Dedifferentiated amniotic fluid mesenchymal stem cell (primary cell): ENCODE results near the gene CA5A.
"Not testable (repeated sequence)": the region's sequence is repeated elsewhere in the genome, so short reads cannot be mapped to it uniquely, and the experiment has no call there.

ENCODE experiments used
- DNase-seq: peaks from one replicate; pipeline ENCODE4 v3.0.0-alpha.2; 2016; ENCODE audit errors: extremely low spot score

Gene CA5A

DNA sequence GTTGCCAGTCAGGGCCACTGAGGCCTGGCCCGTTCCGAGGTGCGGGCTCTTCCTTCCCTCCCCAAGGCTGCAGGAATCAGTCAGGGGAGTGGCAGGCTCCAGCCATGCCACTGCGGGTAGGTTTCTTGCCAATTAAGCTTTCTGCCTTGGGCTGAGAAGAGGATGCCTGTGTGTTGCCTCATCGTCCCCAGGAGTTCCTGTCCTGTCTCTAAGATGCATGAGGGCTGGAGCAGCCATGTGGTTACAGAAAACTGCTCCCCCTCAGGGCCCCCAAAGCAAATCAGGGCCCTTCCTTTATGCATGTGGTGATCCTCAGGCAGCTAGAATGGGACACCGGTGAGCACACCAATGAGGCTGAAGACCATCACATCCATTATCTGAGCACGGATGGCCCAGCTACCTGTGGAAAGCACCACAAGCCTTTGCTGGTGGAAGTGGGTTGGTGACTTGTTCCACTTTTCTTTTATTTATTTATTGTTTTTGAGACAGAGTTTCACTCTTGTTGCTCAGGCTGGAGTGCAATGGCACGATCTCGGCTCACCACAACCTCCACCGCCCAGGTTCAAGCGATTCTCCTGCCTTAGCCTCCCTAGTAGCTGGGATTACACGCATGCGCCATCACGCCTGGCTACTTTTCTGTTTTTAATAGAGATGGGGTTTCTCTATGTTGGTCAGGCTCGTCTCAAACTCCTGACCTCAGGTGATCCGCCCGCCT, 40.0 kb downstream of the CA5A start:
- not testable (repeated sequence) for DNase-seq

GRCh38 chr16:87895641-87896141, 40.6 kb downstream of the CA5A start:
- DNase-seq = peak; percentile 32

- not testable (repeated sequence) for DNase-seq
Observed at GRCh38 chr16:87894005-87894404, 42.3 kb downstream of the CA5A start.

- no peak for DNase-seq
Observed at GRCh38 chr16:87891764-87892163, 44.6 kb downstream of the CA5A start.

DNA sequence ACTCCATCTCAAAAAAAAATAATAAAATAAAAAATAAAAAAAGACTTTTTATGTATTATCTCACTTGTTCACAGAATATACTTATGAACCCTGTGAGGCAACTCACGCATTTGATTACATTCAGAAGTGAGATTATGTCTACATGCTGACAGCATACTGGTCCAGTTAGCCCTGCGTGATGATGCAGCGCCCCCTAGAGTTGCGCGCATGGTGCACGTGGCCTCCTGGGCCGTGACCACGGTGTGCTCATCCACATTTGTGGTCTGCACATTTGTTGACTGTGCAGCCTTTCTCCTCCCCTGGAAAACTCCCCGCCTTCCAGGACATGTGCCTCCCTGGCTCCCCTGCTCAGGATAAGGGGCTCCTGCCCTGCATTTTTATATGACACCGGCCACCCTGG, 46.6 kb downstream of the CA5A start:
- DNase-seq = not testable (repeated sequence)

- DNase-seq = not testable (repeated sequence)
Observed at GRCh38 chr16:87888346-87888745, 48.0 kb downstream of the CA5A start.

- not testable (repeated sequence) for DNase-seq
Observed at GRCh38 chr16:87887931-87888330, 48.4 kb downstream of the CA5A start.

DNA sequence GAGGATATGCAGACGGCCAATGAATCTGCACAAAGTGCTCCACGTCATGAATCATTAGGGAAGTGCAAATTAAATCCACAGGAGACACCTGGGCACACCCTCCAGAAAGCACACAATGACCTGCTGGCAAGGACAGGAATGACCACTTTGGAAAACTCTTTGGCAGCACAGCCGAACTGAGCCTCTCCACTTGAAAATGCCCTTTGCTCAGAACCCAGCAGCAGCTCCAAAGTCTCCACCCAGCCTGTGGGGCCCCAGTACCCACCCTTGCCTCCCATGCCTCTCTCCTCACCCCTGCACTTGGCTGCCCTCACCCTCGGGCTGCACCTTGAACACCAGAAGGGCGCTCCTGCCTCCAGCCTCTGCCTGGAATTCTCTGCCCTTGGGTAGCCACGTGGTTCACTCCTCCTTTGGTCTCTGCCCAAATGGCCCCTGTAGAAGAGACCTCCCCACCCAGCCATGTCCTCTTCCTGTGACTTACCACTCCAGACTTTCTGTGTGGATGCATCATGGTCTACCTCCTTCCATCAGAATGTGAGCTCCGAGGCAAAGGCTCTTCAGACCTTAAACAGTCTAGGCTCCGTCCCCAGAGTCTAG, 50.9 kb downstream of the CA5A start:
- DNase-seq = not testable (repeated sequence)

DNA sequence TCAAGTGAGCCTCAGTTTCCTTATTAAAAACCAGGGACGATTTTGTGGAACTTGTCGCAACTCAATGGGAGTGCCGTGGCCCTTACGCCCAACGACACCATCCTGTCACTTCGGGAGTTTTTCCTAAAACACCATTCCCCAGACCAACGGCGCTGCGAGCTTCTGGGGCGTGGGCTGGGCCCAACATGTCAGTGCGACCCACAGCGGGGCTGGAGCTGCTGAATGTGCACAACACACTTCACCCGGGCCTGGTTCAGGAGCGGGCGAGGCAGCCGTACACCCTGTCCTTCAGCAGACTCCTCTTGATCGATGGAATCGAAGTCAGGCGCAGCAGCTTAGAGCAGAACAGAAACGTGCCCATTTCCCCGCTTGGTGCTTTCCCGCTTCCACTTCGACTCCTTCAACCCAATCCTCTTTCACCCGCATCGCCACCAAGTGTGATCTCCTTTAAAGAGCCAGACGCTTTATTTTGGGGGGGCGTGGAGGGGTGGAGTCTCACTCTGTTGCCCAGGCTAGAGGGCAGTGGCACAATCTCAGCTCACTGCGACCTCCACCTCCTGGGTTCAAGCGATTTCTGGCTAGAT, 53.8 kb downstream of the CA5A start:
- DNase-seq = no peak

DNA sequence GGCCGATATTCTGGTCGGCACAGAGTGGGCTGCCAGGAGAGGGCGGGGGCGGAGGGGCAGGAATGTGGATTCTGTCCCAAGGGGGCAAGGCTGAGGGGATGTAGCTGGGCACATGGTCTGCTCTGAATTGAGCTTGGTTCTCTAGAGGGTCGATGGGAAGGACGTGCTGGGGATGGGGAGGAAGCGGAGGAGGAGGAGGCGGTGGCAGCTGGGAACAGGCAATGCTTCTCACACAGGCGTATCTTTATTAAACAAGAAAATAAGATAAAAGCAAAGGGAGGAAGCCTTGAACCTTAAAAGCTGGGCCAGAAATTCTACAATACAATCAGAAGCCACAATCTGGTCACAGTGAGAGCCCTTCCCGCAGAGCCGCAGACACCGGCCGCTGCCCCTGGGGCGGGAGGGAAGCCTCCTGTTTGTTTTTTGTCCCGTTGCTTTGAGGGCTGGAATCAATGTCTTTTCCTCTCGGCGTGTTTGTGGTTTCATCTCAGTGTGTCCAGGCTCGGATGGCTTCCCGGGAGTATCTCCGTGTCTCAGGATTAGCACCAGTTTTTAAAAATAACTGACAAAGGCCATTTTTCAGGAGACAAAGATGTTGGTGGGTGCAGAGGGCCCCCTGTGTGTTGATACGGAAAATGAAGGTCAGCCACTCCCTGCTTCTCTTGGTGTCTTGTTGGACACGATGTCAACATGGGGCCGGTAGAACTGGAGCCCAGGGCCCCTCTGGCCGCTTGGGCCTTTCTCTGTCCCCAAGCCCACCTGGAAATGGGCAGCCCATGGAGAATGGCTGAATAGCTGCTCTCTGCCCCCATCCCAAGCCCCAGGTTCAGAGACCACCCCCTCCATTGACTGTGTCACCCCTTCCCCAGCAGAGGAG, 54.8 kb downstream of the CA5A start:
- no peak for DNase-seq

DNA sequence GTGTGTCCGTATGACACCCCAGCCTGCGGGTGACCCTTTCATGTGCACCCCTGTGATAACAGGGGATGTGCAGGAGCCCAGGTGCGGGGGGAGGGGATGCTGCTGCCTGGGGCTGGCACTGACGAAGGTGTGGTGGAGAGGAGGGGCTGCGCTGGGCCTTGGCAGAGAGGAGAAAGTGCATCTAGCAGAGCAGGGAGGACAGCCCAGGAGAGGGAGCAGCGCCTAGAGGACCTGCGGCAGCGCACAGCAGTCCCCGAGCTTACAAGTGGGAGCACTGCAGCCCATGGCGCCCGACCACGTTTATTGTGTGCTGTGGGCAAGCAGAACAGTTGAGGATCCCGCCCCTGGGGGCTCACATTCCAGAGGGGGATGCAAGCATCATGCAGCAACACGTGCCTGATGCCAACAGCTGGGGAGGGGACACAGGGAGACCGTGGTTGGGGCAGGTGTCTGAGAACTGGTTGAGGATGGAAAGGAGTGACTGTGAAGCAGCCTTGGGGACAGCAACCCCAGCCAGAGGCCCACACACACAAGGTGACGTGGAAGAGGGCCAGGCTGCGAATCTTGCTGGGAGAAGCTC, 56.1 kb downstream of the CA5A start:
- no peak for DNase-seq

- not testable (repeated sequence) for DNase-seq
Observed at GRCh38 chr16:87879411-87880013, 56.8 kb downstream of the CA5A start.

DNA sequence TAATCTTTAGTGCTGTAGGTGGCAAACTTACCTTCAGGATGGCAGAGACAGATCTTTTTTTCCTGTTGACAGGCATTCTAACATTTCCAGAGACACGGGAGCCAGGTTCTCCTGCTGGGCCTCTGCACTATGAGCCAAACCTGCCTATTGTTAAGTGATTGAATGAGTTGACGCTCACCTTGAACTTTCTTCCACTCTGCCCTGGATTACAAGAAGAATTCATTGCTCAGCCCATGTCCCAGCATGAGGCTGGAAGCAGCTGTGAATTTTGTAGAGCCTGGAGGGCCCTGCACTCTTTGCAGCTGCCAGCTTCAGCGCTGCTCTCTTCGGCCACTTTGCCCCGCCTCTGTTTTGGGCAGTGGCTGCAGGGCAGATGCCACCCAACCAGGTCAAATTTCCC, 57.6 kb downstream of the CA5A start:
- no peak for DNase-seq

GRCh38 chr16:87877942-87878507, 58.3 kb downstream of the CA5A start:
- DNase-seq = no peak

DNA sequence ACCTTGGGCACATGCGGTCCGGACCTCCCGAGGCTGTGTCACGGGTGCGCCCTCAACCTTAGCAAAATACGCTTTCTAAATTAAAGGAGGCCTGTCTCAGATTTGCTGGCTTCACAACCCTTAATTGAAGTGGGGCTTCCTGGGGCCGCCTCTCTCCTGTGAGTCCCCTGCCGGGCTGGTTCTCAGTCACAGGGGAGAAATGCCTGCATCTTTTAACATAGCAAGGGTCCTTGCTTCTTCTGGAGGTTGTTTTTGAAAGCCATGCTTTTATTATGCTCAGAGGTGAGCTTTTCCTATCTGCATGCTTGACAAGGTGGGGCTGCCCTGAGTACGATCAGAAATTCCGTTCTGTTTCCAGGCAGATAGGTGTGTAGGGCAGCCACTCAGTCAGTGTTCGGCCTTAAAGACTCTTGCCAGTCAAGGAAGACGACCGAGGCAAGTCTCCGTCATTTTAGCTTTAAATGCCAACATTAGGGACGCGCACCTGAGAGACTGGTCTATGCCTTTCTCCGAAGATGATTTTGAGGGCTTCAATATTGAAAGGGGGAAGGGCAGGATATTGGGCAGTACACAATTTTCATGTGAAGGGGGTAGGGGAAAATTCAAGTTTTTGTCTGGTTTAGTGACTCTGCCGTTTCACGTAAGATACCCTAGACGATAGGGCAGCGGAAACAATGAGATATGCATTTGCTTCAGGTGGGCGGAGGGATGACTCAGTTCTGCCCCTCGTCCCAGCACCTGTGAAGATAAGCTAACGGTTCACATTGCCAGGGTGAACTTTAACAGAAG, 61.5 kb downstream of the CA5A start:
- DNase-seq = no peak

DNA sequence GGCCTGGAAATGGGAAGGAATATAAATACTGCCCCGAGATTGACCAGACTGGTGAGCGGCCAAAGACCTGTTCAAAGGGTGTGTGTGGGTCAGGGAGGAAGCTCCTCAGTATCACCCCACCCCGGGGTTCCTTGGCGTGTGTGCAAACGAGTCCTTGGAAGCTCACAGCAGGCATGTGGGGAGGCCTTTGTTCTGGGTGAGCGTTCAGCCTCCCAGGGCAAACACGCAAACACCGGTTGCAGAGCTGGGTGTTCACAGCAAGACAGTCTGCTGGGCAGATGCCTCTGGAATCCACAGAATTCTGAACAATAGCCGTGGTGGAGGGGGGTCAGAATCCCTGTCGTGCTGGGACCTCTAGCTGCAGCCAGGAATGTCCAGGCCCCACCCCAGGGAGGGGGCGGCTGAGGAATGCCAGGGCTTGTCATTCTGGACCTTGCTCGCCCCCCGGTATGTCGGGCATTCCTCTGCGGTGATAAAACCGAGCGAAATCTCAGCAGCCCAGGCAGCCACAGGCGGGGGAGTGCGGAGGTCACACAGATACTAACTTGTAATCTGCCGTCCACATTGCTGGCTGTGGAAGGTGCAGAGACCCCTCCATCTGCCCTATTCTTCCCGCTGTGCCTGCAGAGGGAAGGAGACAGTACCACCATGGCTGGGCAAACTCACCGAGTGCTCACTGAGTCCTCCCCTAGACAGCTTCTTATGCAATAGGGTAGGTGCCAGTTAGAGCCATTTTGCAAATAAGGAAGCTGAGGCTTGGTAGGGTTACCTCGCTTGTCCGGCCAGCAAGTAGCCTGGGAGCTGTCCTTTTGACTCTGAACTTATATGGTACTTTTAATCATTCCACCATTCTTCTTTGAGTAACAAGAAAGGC, 65.7 kb downstream of the CA5A start:
- peak; percentile 67 for DNase-seq

- not testable (repeated sequence) for DNase-seq
Observed at GRCh38 chr16:87869879-87870417, 66.4 kb downstream of the CA5A start.

DNA sequence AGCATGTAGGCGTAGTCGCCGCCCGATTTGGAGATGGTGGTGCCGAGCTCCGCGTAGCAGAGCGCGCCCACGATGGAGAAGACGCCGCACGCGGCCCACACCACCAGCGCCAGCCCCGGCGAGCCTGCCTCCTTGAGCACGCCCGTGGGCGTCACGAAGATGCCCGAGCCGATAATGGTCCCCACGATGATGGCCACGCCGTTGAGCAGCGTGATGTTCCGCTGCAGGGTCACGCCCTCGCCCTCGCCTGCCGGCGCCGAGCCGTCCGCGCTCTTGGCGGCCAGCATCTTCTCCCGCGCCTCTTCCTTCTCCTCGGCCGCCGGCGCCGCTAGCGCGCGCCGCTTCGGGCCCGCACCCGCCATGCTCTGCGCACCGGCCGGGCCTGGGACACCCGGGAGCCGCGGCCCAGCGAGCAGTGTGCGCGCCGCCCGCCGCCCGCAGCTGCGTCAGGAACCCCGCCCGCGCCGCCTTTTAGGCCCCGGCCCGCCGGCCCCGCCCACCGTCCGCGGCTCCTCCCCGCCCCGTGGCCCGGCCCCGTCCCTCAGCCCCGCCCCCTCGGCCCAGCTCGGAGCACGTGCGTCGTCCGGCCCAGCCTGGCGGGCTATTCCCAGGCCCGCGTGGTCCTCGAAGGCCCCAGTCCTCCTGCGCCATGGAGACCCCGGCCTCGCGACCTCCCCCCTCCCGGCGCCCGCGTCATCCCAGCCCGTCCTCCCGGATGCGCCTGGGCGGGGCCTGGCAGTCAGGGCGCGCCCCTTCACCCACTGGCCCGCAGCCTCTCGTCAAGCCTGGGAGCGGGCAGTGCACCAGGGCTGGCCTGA, 67.1 kb downstream of the CA5A start, which contains the start of gene SLC7A5:
TSS of gene SLC7A5 (minus strand) at position 447 of the 818 bp plus-strand sequence. CDS start at position 362, 85 bp downstream.
- peak; percentile 64 for DNase-seq
